Measurements from ENCODE around the gene OVOL3. TPM values are rescaled to one million over a fixed set of nuclear protein-coding genes. Genes with fewer than 3 reads are reported as not detected.
"Not testable (repeated sequence)": the region's sequence is repeated elsewhere in the genome, so short reads cannot be mapped to it uniquely, and the experiment has no call there.

The OVOL3 gene
- total RNA-seq, 4 donors from 2014 or later = not detected

- TF ChIP-seq CTCF (IDR thresholded peaks at IDR 0.05) = no peak
- no peak for DNase-seq (ENCODE audit: low spot score)
- ATAC-seq (ENCODE audit: low FRiP score) = peak; percentile 7
These were observed 17.4 kb downstream of the OVOL3 start for GRCh38 chr19:36128392-36128736.

- not testable (repeated sequence) for ATAC-seq (ENCODE audit: low FRiP score); DNase-seq (ENCODE audit: low spot score)
These were observed 20.3 kb downstream of the OVOL3 start for GRCh38 chr19:36131221-36131620.

- DNase-seq (ENCODE audit: low spot score); ATAC-seq (ENCODE audit: low FRiP score): not testable (repeated sequence)
These were observed 23.9 kb downstream of the OVOL3 start for GRCh38 chr19:36134867-36135266.

GRCh38 chr19:36136964-36137686 is 26.2 kb downstream of the OVOL3 start:
- ATAC-seq (ENCODE audit: low FRiP score) (peak; percentile 72), DNase-seq (ENCODE audit: low spot score) (no peak)
- no peak for TF ChIP-seq CTCF (IDR thresholded peaks at IDR 0.05)

- no peak for DNase-seq (ENCODE audit: low spot score)
- ATAC-seq (ENCODE audit: low FRiP score) = no peak
- TF ChIP-seq CTCF (IDR thresholded peaks at IDR 0.05) = no peak
These were observed 28.2 kb downstream of the OVOL3 start for GRCh38 chr19:36139120-36139472.

- DNase-seq (ENCODE audit: low spot score) (peak; percentile 72), ATAC-seq (ENCODE audit: low FRiP score) (peak; percentile 92)
- TF ChIP-seq CTCF (IDR thresholded peaks at IDR 0.05) = no peak
These were observed 28.7 kb downstream of the OVOL3 start, which contains the start of gene CAPNS1 for GRCh38 chr19:36139473-36140303. CAPNS1 (plus strand) TSS chr19:36140066; CDS start chr19:36141012, 946 bp downstream.

- peak; percentile 20 for ATAC-seq (ENCODE audit: low FRiP score)
These were observed 29.5 kb downstream of the OVOL3 start for GRCh38 chr19:36140304-36141038.

More at GRCh38 chr19:36140304-36141038, 29.5 kb downstream of the OVOL3 start:
- DNase-seq (ENCODE audit: low spot score) = no peak
- no peak for TF ChIP-seq CTCF (IDR thresholded peaks at IDR 0.05)
